GM19035 (cell line): ENCODE results near the gene PRRG4.
"Not testable (repeated sequence)": the region's sequence is repeated elsewhere in the genome, so short reads cannot be mapped to it uniquely, and the experiment has no call there.

Experiments used
- ATAC-seq: cut with Tn5 transposase; IDR thresholded peaks from one replicate; pipeline ENCODE4 v1.9.1; 2021; ENCODE audit not compliant: unreplicated experiment

PRRG4 gene

DNA sequence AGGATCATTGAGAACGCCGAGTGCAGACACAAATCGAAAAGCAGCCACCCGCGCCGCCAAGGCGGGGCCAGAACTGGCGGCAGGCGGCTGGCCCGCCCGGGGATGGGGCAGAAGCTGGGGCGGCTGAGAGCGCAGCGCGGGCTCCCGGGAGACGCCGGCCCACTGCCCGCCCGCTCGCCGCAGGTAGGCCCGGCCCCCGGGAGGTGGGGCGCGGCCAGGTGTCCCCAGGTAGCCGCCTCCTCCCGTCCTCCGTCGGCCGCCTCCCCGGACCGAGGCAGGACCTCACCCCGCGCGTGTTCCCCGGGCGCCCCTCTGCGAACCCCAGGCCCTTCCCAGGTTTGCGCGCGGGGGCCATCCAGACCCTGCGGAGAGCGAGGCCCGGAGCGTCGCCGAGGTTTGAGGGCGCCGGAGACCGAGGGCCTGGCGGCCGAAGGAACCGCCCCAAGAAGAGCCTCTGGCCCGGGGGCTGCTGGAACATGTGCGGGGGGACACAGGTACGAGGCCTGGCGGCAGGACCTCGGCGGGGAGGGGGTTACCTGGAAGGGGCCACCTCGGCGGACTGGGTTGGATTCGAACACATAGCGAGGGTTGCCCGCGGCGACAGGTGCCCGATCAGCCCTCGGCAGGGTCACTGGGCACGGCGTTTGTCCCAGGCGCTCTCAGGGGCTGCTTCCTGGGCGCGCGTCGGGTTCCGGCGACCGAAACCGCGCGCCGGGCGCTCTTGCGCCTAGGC, at the start of gene PRRG4:
Gene PRRG4, plus strand, starts transcription at position 248 of the 733 bp plus-strand sequence. CDS start 603 bp downstream, outside the sequence.
- ATAC-seq, result peak; percentile 82

DNA sequence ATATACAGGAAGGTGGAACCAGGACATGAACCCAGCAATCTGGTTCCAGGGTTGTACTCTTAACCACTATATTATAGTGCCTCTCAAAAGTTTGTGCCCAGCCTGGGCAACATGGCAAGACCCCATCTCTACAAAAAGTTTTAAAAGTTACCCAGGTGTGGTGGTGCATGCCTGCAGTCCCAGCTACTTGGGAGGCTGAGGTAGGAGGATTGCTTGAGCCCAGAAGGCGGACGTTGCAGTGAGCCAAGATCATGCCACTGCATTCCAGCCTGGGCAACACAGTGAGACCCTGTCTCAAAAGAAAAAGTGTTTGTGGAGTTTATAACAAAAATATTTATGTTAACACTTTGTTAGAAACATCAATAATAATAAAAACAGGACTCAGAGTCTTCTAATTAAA, 48.9 kb upstream of the PRRG4 start:
- not testable (repeated sequence) for ATAC-seq

DNA sequence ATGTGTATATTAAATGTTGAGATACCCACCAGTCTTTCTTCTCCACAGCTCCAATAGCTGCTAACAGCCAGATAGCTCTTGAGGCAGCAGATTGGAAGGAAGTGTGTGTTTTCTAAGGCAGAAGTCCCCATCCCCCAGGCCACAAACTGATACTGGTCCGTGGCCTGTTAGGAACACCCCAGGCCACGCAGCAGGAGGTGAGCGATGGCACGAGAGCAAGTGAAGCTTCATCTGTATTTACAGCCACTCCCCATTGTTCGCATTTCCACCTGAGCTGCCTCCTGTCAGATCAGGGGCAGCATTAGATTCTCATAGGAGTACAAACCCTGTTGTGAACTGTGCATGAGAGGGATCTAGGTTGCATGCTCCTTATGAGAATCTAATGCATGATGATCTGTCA, 48.0 kb upstream of the PRRG4 start:
- no peak for ATAC-seq

GRCh38 chr11:32785262-32785661, 44.5 kb upstream of the PRRG4 start:
- no peak for ATAC-seq

- ATAC-seq, result no peak
These were observed 42.9 kb upstream of the PRRG4 start for GRCh38 chr11:32786811-32787210.

- ATAC-seq, result no peak
These were observed 38.8 kb upstream of the PRRG4 start for GRCh38 chr11:32790916-32791315.

DNA sequence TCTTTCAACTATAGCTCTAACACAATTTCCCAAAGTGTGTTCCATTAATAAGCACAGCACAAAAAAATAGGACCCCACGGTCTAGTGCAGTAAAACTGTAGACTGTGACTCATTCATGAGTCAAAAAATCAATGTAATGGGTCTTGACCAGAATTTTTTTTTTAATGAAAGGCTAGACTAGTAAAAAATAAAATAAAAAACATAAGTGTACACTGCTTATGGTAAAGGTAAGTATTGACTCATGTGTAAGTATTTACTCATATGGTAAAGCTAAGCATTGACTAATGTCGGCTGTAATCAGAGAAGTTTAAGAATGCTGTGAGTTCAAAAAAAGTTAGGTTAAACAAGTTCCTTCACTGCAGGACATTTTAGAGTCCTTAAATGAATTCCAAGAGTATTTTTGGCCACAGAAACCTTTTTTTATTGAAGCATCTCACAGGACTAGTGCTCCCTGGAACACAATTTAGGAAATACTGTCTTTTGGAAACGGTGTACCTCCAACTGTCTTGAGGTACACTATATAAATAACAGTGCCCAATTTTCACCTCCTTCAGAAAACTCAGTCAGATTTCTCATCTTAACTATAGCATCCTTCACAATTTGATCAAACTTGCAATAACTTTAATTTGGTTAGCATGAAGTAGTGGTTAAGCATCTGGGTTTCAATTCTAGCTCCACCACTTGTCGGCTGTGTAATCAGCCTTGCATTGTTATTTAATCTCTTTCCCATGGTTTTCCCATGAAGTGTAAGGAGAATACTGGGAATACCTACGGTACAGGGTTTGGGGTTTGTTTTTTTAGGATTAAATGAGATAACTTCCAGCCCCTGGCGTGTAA, 37.4 kb upstream of the PRRG4 start:
- ATAC-seq, result peak; percentile 22

DNA sequence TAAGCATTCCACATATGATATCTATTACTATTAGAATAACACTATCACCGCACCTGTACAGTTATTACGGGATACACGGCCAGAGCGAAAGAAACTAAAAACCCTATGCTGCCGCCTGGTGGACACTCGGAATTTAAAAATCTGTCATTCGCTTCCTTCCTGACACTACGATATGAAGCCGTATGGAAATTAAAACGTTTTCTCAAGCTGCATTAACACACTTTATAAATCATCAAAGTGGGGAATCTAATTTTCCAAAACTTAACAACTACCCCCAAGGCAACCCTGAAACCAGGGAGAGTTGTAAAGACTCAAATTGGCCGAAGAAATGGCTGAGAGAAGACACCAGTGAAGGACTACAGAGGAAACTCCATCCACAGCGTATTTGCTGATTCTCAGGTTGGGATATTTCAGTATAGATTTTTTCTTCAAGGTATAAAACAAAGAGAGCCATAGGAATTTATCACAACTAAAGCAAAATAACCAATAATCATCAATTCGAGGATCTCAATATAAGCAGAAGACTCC, 36.7 kb upstream of the PRRG4 start:
- ATAC-seq, result peak; percentile 72

- ATAC-seq, result no peak
These were observed 35.3 kb upstream of the PRRG4 start, which contains the start of gene CCDC73 for GRCh38 chr11:32794439-32794838. TSS of gene CCDC73 (minus strand) at chr11:32794662. CDS start at chr11:32760243, 34,419 bp downstream.

GRCh38 chr11:32796425-32796824, 33.3 kb upstream of the PRRG4 start:
- ATAC-seq, result no peak

DNA sequence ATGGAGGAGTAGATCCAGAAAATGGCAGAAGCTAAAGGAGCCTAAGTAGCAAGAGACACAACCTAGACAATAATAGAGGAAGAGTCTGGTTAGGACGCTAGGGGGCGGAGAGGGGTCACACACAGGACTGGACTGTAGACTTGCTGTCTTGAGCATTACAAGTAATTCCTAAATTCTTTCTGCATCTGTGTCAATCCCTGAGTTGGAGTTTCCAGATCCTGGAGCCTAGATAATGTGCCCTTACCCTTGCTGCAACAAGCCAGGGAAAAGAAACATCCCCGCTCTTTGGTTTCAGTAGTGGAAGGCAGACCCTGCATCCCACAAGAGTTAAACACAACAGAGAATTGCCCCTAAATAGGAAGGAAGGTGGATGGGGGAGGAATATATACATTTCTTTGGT, 20.4 kb upstream of the PRRG4 start:
- ATAC-seq, result peak; percentile 99

- no peak for ATAC-seq
These were observed 12.4 kb upstream of the PRRG4 start for GRCh38 chr11:32817181-32817851.

- no peak for ATAC-seq
These were observed 11.9 kb upstream of the PRRG4 start for GRCh38 chr11:32817852-32818183.

- no peak for ATAC-seq
These were observed 10.5 kb upstream of the PRRG4 start for GRCh38 chr11:32819187-32819586.

GRCh38 chr11:32820497-32820896, 9.2 kb upstream of the PRRG4 start:
- no peak for ATAC-seq

DNA sequence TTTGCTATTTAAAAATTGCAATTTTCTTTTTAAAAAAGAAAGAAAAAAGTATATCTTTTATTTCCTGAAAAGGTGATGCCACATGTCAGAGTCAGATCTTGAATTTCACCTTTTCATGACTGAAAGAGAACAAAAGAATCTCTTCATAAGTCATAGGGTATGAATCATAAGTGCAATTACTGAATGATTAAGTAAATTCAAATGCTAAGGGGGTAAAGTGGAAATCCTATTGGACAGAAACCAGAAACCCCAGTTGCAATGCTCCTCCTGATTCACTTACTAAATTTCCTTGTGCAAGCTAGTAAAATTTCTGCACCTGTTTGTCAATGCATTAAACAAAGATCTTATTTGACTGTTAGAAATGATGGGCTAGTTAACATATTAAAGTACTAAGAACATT, 8.2 kb upstream of the PRRG4 start:
- ATAC-seq, result no peak

GRCh38 chr11:32821917-32822560, 7.7 kb upstream of the PRRG4 start:
- ATAC-seq, result peak; percentile 63

- ATAC-seq, result not testable (repeated sequence)
These were observed 6.1 kb upstream of the PRRG4 start for GRCh38 chr11:32823617-32824016.

DNA sequence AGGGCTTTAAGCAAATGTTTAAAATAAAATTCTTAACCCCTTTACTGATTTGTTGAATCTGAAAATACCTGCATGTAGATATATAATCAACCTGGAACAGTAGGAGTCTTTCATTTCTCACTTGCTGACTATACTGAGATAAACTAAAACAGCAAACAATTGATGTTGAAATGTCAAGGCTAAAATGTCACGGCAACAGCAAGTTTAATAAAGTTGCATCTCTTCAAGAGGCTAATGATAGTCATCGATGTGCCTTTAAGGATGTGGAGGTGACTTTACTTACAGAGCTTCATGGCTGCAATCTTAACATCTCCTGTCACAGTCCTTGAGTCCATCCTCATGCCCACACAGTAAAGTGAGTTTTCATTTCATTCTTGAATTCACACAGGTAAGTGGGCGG, 3.6 kb upstream of the PRRG4 start:
- no peak for ATAC-seq

DNA sequence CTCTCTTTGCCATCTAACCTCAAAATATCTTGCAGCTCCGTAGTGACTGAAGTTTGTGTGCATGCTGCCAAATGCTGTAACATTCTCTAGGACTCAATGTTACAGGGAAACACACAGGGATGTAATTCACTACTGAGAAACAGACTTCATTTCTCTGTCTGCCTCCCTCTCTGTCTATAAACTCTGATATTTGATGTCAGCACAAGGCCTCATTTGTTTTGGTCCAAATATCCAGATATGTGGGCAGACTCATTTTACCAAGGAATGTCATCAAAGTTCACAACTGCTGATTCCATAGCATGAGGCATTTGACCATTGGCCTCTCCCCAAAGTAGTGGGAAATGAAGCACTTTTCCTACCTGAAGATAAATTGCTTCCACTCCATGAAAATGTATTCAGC, 2.5 kb upstream of the PRRG4 start:
- no peak for ATAC-seq

GRCh38 chr11:32829157-32829679, 509 bp upstream of the PRRG4 start:
- ATAC-seq, result peak; percentile 50
